Colonic mucosa (tissue), 4 donors: Measurements from ENCODE around the gene OST4. TPM values are rescaled to one million over a fixed set of nuclear protein-coding genes. Genes with fewer than 3 reads are reported as not detected.

Experiments used
- DNase-seq: peaks from one replicate; pipeline ENCODE4 v3.0.0-alpha.2; 2020
- H3K27ac ChIP-seq: fragments of 200-600 bp; one replicate; pipeline ENCODE4 v1.8.0; 2021
- H3K27me3 ChIP-seq: fragments of 200-600 bp; one replicate; pipeline ENCODE4 v1.8.0; 2021
- H3K36me3 ChIP-seq: fragments of 200-600 bp; one replicate; pipeline ENCODE4 v1.8.0; 2021
- H3K4me1 ChIP-seq: fragments of 200-600 bp; one replicate; pipeline ENCODE4 v1.8.0; 2021; ENCODE audit warnings: mild to moderate bottlenecking
- H3K4me3 ChIP-seq: fragments of 200-600 bp; one replicate; pipeline ENCODE4 v1.8.0; 2021
- H3K9ac ChIP-seq, 2 donors: one replicate each; pipeline ENCODE4 v1.7.0; 2013; ENCODE audit warnings: control low read depth in 2 of 2, low read depth in 2 of 2, low read length in 2 of 2
- H3K9me3 ChIP-seq: fragments of 200-600 bp; one replicate; pipeline ENCODE4 v1.8.0; 2021
- intact Hi-C: fragments of 100-400 bp; cut with DNase I; formaldehyde crosslinking; loops from one replicate; pipeline ENCODE4 v1.14.1; 2022
- total RNA-seq, 2 donors: library from RNA; stranded (reverse); fragmentation: NEBNext Ultra II Directional in 1 of 2; extraction: Animal tissue kit (Norgen Biotek cat#: 25700) in 1 of 2; gene quantifications; one replicate each; pipeline ENCODE4 v1.2.1, GENCODE V29; 2021
- TF ChIP-seq, protein P1 (sequence below): fragments of 200-600 bp; IDR thresholded peaks from one replicate; pipeline ENCODE4 v1.8.0; 2022; ENCODE audit warnings: antibody characterized with exemption, mild to moderate bottlenecking
- donor health status: healthy.
- donor health status: DM: no; HTN: no; CAD: no.
- donor health status: DM: no; HTN: no; CAD: no.

Gene OST4
- total RNA-seq, 2 donors from 2014 or later = 272 to 331 TPM

DNA sequence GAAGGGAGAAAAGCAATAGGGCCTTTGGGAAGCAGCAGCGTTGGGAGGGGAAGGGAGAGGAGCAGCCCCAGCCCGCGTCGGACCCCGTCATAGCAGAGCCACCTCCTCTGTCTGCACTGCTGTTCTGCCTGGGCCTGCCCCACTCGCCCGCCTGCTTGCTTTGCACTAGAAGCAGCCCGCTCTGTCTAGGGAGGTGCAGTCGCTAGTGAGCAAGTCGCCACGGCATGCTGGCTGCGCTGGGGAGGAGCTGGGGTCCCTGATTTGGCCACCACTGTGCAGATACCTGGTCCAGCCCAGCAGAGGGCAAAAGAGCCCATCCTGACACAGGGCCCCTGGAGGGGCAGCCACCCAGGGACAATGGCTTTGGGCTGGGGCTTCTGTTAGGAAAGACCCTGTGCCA lies 46.6 kb downstream of the OST4 start:
- no peak for DNase-seq
- Histone ChIP-seq H3K27me3 (no peaks in the 10 kb centered on the region), H3K36me3 (no peaks in the 10 kb centered on the region), H3K4me1 (peaks cover 7% of the 10 kb centered on the region), H3K9ac (no peak overlapping the region), H3K4me3 (no peak overlapping the region), H3K9me3 (no peaks in the 10 kb centered on the region), H3K27ac (no peak overlapping the region)
- TF ChIP-seq, protein P1, sequence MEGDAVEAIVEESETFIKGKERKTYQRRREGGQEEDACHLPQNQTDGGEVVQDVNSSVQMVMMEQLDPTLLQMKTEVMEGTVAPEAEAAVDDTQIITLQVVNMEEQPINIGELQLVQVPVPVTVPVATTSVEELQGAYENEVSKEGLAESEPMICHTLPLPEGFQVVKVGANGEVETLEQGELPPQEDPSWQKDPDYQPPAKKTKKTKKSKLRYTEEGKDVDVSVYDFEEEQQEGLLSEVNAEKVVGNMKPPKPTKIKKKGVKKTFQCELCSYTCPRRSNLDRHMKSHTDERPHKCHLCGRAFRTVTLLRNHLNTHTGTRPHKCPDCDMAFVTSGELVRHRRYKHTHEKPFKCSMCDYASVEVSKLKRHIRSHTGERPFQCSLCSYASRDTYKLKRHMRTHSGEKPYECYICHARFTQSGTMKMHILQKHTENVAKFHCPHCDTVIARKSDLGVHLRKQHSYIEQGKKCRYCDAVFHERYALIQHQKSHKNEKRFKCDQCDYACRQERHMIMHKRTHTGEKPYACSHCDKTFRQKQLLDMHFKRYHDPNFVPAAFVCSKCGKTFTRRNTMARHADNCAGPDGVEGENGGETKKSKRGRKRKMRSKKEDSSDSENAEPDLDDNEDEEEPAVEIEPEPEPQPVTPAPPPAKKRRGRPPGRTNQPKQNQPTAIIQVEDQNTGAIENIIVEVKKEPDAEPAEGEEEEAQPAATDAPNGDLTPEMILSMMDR = no peak
- intact Hi-C loops = no loop called here

GRCh38 chr2:27024188-27024587 lies 47.3 kb downstream of the OST4 start:
- intact Hi-C loops = no loop called here
- no peak overlapping the region for H3K9ac ChIP-seq
- H3K4me1 ChIP-seq = peaks cover 12% of the 10 kb centered on the region
- TF ChIP-seq, protein P1 = no peak
- H3K9me3 ChIP-seq = no peaks in the 10 kb centered on the region
- H3K27ac ChIP-seq = no peak overlapping the region
- no peak for DNase-seq
- no peaks in the 10 kb centered on the region for H3K27me3 ChIP-seq
- H3K36me3 ChIP-seq = no peaks in the 10 kb centered on the region
- no peak overlapping the region for H3K4me3 ChIP-seq

GRCh38 chr2:27023740-27024139 lies 47.7 kb downstream of the OST4 start:
- no peak overlapping the region for H3K4me3 ChIP-seq
- peaks cover 12% of the 10 kb centered on the region for H3K4me1 ChIP-seq
- no peaks in the 10 kb centered on the region for H3K36me3 ChIP-seq
- TF ChIP-seq, protein P1 = no peak
- intact Hi-C loops = no loop called here
- DNase-seq = no peak
- H3K9ac ChIP-seq = no peak overlapping the region
- H3K27ac ChIP-seq = no peak overlapping the region
- H3K9me3 ChIP-seq = no peaks in the 10 kb centered on the region
- no peaks in the 10 kb centered on the region for H3K27me3 ChIP-seq

DNA sequence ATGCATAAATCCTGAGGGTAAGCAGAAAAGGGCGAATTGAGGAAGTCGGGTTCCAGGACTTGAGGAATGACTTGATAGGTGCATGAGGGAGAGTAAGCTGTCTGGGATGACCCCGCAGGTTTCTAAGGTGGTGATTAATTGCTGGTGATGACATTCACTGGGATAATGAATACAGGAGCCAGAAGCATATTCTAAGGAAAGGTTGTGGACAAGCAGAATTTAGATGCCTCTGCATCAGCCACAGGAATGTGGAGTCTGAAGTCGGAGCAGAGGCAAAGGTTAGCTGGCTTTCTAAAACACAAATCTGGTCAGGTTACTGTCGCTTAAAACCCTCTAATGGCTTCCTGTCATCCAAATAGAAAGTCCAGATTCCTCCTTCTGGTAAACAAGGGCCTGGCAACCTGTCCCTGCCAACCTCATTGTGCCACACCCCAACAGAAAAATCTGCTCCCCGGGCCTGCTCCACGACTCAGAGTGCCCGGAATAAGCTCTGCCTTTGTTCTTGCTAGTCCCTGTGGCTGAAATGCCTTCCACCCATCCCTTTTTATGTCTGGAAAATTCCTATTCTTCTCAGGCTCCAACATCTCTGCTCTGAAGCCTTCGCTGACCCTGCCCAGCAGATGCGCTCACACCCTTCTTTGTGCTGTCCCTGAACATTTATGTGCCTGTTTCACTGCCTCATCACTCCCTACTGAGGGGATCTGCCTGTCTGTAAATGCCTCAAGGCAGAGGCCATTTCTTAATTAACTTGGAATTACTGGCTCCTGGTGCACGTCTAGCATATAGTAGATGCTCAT lies 50.0 kb downstream of the OST4 start:
- Histone ChIP-seq H3K9me3 (no peaks in the 10 kb centered on the region), H3K27ac (peak overlapping the region; percentile 69), H3K9ac (peak overlapping the region in 1 of 2 donors; percentile 55), H3K4me1 (peaks cover 12% of the 10 kb centered on the region), H3K27me3 (no peaks in the 10 kb centered on the region), H3K4me3 (no peak overlapping the region), H3K36me3 (no peaks in the 10 kb centered on the region)
- TF ChIP-seq, protein P1 = no peak
- DNase-seq = peak; percentile 77
- intact Hi-C loops = no loop called here

Other genes with a start within 250 kb of the OST4 start
- gene DPYSL5, start 223.5 kb downstream of the OST4 start, total RNA-seq = under 1 TPM; 0.24 to 0.35 TPM
- gene MAPRE3, start 101.0 kb downstream of the OST4 start, total RNA-seq = 10 to 100 TPM; 21.6 to 22.0 TPM
- gene TMEM214, start 38.7 kb downstream of the OST4 start, total RNA-seq = 100 to 1,000 TPM in 1 of 2 donors, 10 to 100 TPM in 1; 76.6 to 121 TPM
- 10 to 100 TPM; 15.1 to 16.8 TPM for gene AGBL5, start 20.0 kb downstream of the OST4 start, total RNA-seq
- gene EMILIN1, start 7.0 kb upstream of the OST4 start, total RNA-seq = 10 to 100 TPM; 20.2 to 43.0 TPM
- 10 to 100 TPM in 1 of 2 donors, 1 to 10 TPM in 1; 8.9 to 20.3 TPM for gene KHK, start 15.1 kb upstream of the OST4 start, total RNA-seq
- gene CGREF1, start 47.5 kb upstream of the OST4 start, total RNA-seq = 1 to 10 TPM; 1.3 to 3.1 TPM
- gene ABHD1, start 52.2 kb upstream of the OST4 start, total RNA-seq = not detected
- gene PREB, start 63.0 kb upstream of the OST4 start, total RNA-seq = 10 to 100 TPM; 42.7 to 72.1 TPM
- not detected for gene PRR30, start 67.8 kb upstream of the OST4 start, total RNA-seq
- under 1 TPM; 0.05 to 0.07 TPM for gene TCF23, start 77.3 kb upstream of the OST4 start, total RNA-seq
- gene ATRAID, start 140.4 kb upstream of the OST4 start, total RNA-seq = 10 to 100 TPM; 80.7 to 83.4 TPM
- 10 to 100 TPM; 19.4 to 57.5 TPM for gene SLC5A6, start 140.6 kb upstream of the OST4 start, total RNA-seq
- gene CAD, start 145.7 kb upstream of the OST4 start, total RNA-seq = 10 to 100 TPM; 11.1 to 49.1 TPM
- not detected for gene SLC30A3, start 191.4 kb upstream of the OST4 start, total RNA-seq
- gene DNAJC5G, start 203.8 kb upstream of the OST4 start, total RNA-seq = not detected
- under 1 TPM in 1 of 2 donors, not detected in 1; 0.24 TPM for gene TRIM54, start 210.8 kb upstream of the OST4 start, total RNA-seq
- 1 to 10 TPM in 1 of 2 donors, under 1 TPM in 1; 0.74 to 1.0 TPM for gene UCN, start 236.8 kb upstream of the OST4 start, total RNA-seq